BJ (cell line): Measurements from ENCODE around the gene PRSS27. TPM values are rescaled to one million over a fixed set of nuclear protein-coding genes. Genes with fewer than 3 reads are reported as not detected.
A peak's percentile ranks its signal among the peaks of the same experiment; 100 is the strongest.
"Not testable (repeated sequence)": the region's sequence is repeated elsewhere in the genome, so short reads cannot be mapped to it uniquely, and the experiment has no call there.

Source experiments
- CTCF ChIA-PET: fragments of 350-600 bp; formaldehyde crosslinking; extraction: SDS; loops from one replicate; lab custom pipeline; 2021; ENCODE audit warnings: antibody characterized with exemption, inconsistent platforms; lab: Yijun Ruan, JAX
- POLR2A ChIA-PET: fragments of 300-600 bp; sonication (Branson Sonifier 250); formaldehyde crosslinking; extraction: SDS; loops from one replicate; lab custom pipeline; 2021; ENCODE audit warnings: antibody characterized with exemption; lab: Charles Lee
- DNase-seq: peaks from one replicate; pipeline ENCODE4 v3.0.0-alpha.2; 2011; ENCODE audit warnings: low read depth
- H3K27me3 ChIP-seq: 2 replicates; pipeline ENCODE4 v1.6.0; 2011; ENCODE audit warnings: low read length; ENCODE audit not compliant: control insufficient read depth, insufficient read depth
- H3K36me3 ChIP-seq: 2 replicates; pipeline ENCODE4 v1.5.1; 2011; ENCODE audit warnings: low read length; ENCODE audit not compliant: control insufficient read depth, insufficient read depth
- H3K4me3 ChIP-seq: 2 replicates; pipeline ENCODE4 v1.5.1; 2011; ENCODE audit warnings: low read depth, mild to moderate bottlenecking, control low read depth, low read length
- polyA plus RNA-seq: library from polyadenylated mRNA; depleted of rRNA; stranded (reverse); fragments of >200 nt; gene quantifications from 2 replicates; pipeline ENCODE4 v1.2.3, GENCODE V29; 2011; rRNA removed
- TF ChIP-seq, protein P1 (sequence below): IDR thresholded peaks from 2 replicates; pipeline ENCODE4 v1.5.1; 2011; ENCODE audit warnings: low read depth, mild to moderate bottlenecking, control low read depth, inconsistent platforms, low read length, moderate library complexity; ENCODE audit not compliant: insufficient read depth

The PRSS27 gene
- polyA plus RNA-seq, 1 experiment: 0.97 TPM

DNA sequence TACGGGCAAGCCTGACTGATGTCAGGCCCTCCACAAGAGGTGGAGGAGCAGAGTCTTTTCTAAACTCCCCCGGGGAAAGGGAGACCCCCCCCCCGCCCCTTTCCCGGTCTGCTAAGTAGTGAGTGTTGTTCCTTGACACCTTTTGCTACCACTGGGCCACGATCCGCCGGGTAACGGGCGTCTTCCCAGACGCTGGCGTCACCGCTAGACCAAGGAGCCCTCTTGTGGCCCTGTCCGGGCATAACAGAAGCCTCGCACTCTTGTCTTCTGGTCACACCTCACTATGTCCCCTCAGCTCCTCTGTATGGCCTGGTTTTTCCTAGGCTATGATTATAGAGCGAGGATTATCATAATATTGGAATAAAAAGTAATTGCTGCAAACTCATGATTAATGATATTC lies 50.0 kb downstream of the PRSS27 start:
- not testable (repeated sequence) for DNase-seq, H3K4me3 ChIP-seq, H3K27me3 ChIP-seq, H3K36me3 ChIP-seq
- POLR2A ChIA-PET: interaction anchor here (0.6 kb wide), 1 partner anchor 22 kb away, joined by 7 read pairs; no protein-coding TSS in a partner anchor
- TF ChIP-seq, protein P1, sequence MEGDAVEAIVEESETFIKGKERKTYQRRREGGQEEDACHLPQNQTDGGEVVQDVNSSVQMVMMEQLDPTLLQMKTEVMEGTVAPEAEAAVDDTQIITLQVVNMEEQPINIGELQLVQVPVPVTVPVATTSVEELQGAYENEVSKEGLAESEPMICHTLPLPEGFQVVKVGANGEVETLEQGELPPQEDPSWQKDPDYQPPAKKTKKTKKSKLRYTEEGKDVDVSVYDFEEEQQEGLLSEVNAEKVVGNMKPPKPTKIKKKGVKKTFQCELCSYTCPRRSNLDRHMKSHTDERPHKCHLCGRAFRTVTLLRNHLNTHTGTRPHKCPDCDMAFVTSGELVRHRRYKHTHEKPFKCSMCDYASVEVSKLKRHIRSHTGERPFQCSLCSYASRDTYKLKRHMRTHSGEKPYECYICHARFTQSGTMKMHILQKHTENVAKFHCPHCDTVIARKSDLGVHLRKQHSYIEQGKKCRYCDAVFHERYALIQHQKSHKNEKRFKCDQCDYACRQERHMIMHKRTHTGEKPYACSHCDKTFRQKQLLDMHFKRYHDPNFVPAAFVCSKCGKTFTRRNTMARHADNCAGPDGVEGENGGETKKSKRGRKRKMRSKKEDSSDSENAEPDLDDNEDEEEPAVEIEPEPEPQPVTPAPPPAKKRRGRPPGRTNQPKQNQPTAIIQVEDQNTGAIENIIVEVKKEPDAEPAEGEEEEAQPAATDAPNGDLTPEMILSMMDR: peak; percentile 76
- CTCF ChIA-PET: interaction anchor here (0.6 to 1.2 kb wide), 2 partner anchors 8 to 714 kb away, joined by 3 to 5 read pairs; no protein-coding TSS in a partner anchor

DNA sequence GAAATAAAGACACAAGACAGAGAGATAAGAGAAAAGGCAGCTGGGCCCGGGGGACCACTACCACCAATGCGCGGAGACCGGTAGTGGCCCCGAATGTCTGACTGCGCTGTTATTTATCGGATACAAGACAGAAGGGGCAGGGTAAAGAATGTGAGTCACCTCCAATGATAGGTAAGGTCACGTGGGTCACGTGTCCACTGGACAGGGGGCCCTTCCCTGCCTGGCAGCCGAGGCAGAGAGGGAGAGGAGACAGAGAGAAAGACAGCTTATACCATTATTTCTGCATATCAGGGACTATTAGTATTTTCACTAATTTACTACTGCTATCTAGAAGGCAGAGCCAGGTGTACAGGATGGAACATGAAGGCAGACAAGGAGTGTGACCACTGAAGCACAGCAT lies 50.4 kb downstream of the PRSS27 start:
- ChIA-PET CTCF (interaction anchor here (0.6 to 1.2 kb wide), 2 partner anchors 8 to 714 kb away, joined by 3 to 5 read pairs; no protein-coding TSS in a partner anchor), POLR2A (interaction anchor here (0.6 kb wide), 1 partner anchor 21 kb away, joined by 7 read pairs; no protein-coding TSS in a partner anchor)
- not testable (repeated sequence) for DNase-seq

DNA sequence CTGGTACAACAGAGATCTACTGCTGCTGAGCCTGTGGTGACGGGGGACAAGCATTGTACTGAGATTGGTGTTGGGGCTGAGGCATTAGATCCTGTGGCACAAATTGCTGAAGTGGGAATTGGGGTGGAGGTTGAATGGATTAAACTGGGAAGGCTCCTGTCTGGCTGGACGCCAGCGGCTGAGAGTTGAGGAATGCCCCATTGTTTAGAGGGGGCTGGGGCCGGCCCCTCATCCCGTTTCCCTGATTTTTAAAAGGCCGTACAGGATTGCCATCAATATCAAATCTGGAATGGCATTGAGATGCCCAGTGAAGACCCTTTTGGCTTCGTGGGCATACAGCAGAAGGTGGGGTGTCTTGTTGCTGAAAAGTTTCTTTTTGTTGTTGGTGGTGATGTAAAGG lies 53.4 kb downstream of the PRSS27 start:
- POLR2A ChIA-PET, H3K27me3 ChIP-seq, H3K4me3 ChIP-seq, DNase-seq, H3K36me3 ChIP-seq, CTCF ChIA-PET: not testable (repeated sequence)

More for the DNA sequence above, 50.4 kb downstream of the PRSS27 start:
- H3K27me3 ChIP-seq, H3K36me3 ChIP-seq, H3K4me3 ChIP-seq: not testable (repeated sequence)

DNA sequence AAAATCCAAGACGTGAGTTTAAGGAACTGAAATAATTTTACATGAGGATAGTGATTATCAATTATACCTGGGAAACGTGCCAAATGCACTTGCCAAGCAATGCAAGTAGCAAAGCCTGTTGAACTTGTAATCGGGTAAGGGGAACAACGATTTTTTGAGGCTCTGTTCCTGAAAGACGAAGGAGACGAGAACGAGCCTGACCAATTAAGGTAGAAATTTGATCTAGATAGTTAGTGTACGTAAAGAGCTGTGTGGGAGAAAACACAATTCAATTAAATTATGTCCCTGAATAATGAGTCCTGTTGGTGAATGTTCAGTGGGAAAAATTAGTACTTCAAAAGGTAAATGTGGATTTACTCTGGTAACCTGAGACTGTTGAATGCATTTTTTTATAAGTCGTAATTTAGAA lies 55.4 kb downstream of the PRSS27 start:
- Histone ChIP-seq H3K36me3 (no peaks in the 10 kb centered on the region), H3K27me3 (no peaks in the 10 kb centered on the region), H3K4me3 (no peak overlapping the region)
- POLR2A ChIA-PET: no interaction called here
- TF ChIP-seq, protein P1: no peak
- CTCF ChIA-PET: no interaction called here
- no peak for DNase-seq

DNA sequence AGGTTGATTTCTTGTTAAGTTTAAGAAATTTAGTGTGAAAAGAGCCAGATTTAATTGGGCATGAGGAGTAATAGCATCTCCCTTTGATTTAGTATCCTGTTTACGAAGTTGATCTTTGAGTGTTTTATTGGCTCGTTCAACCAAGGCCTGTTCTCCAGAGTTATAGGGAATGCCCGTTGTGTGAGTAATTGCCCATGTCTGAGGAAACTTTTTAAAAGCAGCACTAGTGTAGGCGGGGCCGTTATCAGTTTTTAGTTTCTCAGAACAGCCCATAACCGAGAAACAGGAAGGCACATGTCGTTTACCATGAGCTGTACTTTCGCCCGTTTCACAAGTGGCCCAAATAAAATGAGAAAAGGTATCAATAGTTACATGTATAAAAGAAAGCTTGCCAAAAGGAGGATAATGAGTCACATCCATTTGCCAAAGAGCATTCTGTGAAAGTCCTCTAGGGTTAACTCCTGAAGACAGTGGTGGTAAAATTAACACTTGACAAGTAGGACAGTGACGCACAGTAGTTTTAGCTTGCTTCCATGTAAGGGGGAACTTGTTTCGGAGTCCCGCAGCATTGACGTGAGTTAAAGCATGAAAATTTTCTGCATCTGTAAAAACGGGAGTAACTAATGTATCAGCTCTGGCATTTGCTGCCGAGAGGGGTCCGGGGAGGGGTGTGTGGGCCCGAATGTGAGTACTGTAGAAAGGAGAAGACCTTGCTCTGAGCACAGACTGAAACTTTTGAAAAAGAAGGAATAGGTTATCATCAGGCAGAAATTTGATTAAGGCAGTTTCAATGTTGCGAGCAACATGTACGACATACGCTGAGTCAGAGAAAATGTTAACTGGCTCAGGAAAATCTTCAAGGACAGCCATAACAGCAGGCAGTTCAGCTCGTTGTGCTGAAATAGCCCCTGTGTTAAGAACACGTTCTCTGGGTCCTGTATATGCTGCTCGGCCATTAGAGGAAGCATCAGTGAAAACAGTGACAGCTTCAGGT lies 56.2 kb downstream of the PRSS27 start:
- Histone ChIP-seq H3K36me3 (no peaks in the 10 kb centered on the region), H3K4me3 (no peak overlapping the region), H3K27me3 (no peaks in the 10 kb centered on the region)
- ChIA-PET POLR2A (interaction anchor here (0.6 kb wide), 1 partner anchor 15 kb away, joined by 4 read pairs; no protein-coding TSS in a partner anchor), CTCF (no interaction called here)
- TF ChIP-seq, protein P1: no peak
- DNase-seq: no peak

Other genes starting within 250 kb of the PRSS27 start
- gene NTN3, start 248.9 kb downstream of the PRSS27 start, polyA plus RNA-seq: 0.09 and 0.12 TPM in 2 replicates
- 6.0 and 9.2 TPM in 2 replicates for gene TBC1D24, start 245.1 kb downstream of the PRSS27 start, polyA plus RNA-seq
- gene ATP6V0C, start 206.3 kb downstream of the PRSS27 start, polyA plus RNA-seq: 15.4 and 32.9 TPM in 2 replicates
- 9.5 and 15.9 TPM in 2 replicates for gene AMDHD2, start 199.9 kb downstream of the PRSS27 start, polyA plus RNA-seq
- not detected in 2 replicates for gene CEMP1, start 188.8 kb downstream of the PRSS27 start, polyA plus RNA-seq
- 25.0 and 31.3 TPM in 2 replicates for gene PDPK1, start 182.2 kb downstream of the PRSS27 start, polyA plus RNA-seq
- gene KCTD5, start 37.7 kb downstream of the PRSS27 start, polyA plus RNA-seq: 25.4 and 34.5 TPM in 2 replicates
- 72.6 and 105 TPM in 2 replicates for gene SRRM2, start 32.4 kb upstream of the PRSS27 start, polyA plus RNA-seq
- gene ELOB, start 57.1 kb upstream of the PRSS27 start, polyA plus RNA-seq: 212 and 215 TPM in 2 replicates
- gene PRSS33, start 67.3 kb upstream of the PRSS27 start, polyA plus RNA-seq: not detected in 2 replicates
- not detected in 2 replicates for gene PRSS41, start 78.2 kb upstream of the PRSS27 start, polyA plus RNA-seq
- gene PRSS21, start 97.0 kb upstream of the PRSS27 start, polyA plus RNA-seq: 0.13 TPM in 1 of 2 replicates, not detected in the other
- 0.10 TPM in 2 replicates for gene ZG16B, start 110.1 kb upstream of the PRSS27 start, polyA plus RNA-seq
- not detected in 2 replicates for gene PRSS22, start 137.9 kb upstream of the PRSS27 start, polyA plus RNA-seq
- gene FLYWCH2, start 163.0 kb upstream of the PRSS27 start, polyA plus RNA-seq: 25.6 and 39.9 TPM in 2 replicates
- 16.2 and 25.4 TPM in 2 replicates for gene FLYWCH1, start 191.7 kb upstream of the PRSS27 start, polyA plus RNA-seq
- not detected in 2 replicates for gene KREMEN2, start 244.1 kb upstream of the PRSS27 start, polyA plus RNA-seq
- 2.7 and 4.4 TPM in 2 replicates for gene PAQR4, start 249.1 kb upstream of the PRSS27 start, polyA plus RNA-seq